Keratinocyte (primary cell): ENCODE data around the gene RIT2. TPM values are rescaled to one million over a fixed set of nuclear protein-coding genes. Genes with fewer than 3 reads are reported as not detected.

ENCODE experiments used
- DNase-seq: peaks from one replicate; pipeline ENCODE4 v3.0.0-alpha.2; 2011; ENCODE audit warnings: low read depth, missing footprints, low spot score
- FAIRE-seq: peaks from 2 replicates; lab custom pipeline; 2011; peaks lifted over from hg19 to GRCh38; lab: Jason Lieb, UNC
- H2AFZ ChIP-seq: 2 replicates; pipeline ENCODE4 v1.6.0; 2012; ENCODE audit warnings: low read length, control low read depth, inconsistent platforms; ENCODE audit not compliant: control insufficient read depth
- H3K27ac ChIP-seq: 2 replicates; pipeline ENCODE4 v1.5.1; 2011; ENCODE audit warnings: low read length; ENCODE audit not compliant: control insufficient read depth, insufficient read depth
- H3K27me3 ChIP-seq: 3 replicates; pipeline ENCODE4 v1.6.0; 2011; ENCODE audit warnings: low read length; ENCODE audit not compliant: control insufficient read depth, insufficient read depth; ENCODE audit errors: extremely low read depth
- H3K36me3 ChIP-seq, 2 experiments: 2 replicates in 1 of 2; 3 replicates in 1 of 2; pipeline ENCODE4 v1.5.1; 2011; ENCODE audit warnings: low read length in 2 of 2, mild to moderate bottlenecking in 1 of 2; ENCODE audit not compliant: control insufficient read depth in 2 of 2, insufficient read depth in 2 of 2; ENCODE audit errors: extremely low read depth in 1 of 2
- H3K4me1 ChIP-seq: 3 replicates; pipeline ENCODE4 v1.5.1; 2011; ENCODE audit warnings: low read length; ENCODE audit not compliant: control insufficient read depth, insufficient read depth; ENCODE audit errors: extremely low read depth
- H3K4me2 ChIP-seq: 3 replicates; pipeline ENCODE4 v1.6.0; 2011; ENCODE audit warnings: low read depth, low read length; ENCODE audit not compliant: control insufficient read depth, insufficient read depth; ENCODE audit errors: extremely low read depth
- H3K4me3 ChIP-seq, 3 experiments: fragments of 200-600 bp in 1 of 3; sonication (generic) in 1 of 3; 2 replicates in 2 of 3; 3 replicates in 1 of 3; pipeline ENCODE4 v1.5.1; 2011 to 2016; ENCODE audit warnings: low read length in 3 of 3, mild to moderate bottlenecking in 3 of 3, control low read depth in 2 of 3, inconsistent platforms in 1 of 3, low read depth in 1 of 3, mixed read lengths in 1 of 3, mixed run types in 1 of 3, moderate library complexity in 1 of 3; ENCODE audit not compliant: control insufficient read depth in 2 of 3, insufficient read depth in 2 of 3; ENCODE audit errors: extremely low read depth in 1 of 3
- H3K79me2 ChIP-seq: 2 replicates; pipeline ENCODE4 v1.6.0; 2012; ENCODE audit warnings: low read length; ENCODE audit not compliant: control insufficient read depth, insufficient read depth
- H3K9ac ChIP-seq: 3 replicates; pipeline ENCODE4 v1.6.0; 2011; ENCODE audit warnings: low read length; ENCODE audit not compliant: control insufficient read depth, insufficient read depth; ENCODE audit errors: extremely low read depth
- H3K9me1 ChIP-seq: 3 replicates; pipeline ENCODE4 v1.6.0; 2011; ENCODE audit warnings: low read length; ENCODE audit not compliant: control insufficient read depth, insufficient read depth; ENCODE audit errors: extremely low read depth
- H3K9me3 ChIP-seq: 2 replicates; pipeline ENCODE4 v1.5.1; 2012; ENCODE audit warnings: low read depth, low read length; ENCODE audit not compliant: control insufficient read depth
- H4K20me1 ChIP-seq: 3 replicates; pipeline ENCODE4 v1.6.0; 2011; ENCODE audit warnings: low read length; ENCODE audit not compliant: control insufficient read depth, insufficient read depth; ENCODE audit errors: extremely low read depth
- EZH2 ChIP-seq: IDR thresholded peaks from one replicate; pipeline ENCODE4 v1.6.1; 2012; ENCODE audit warnings: inconsistent platforms, mild to moderate bottlenecking, low read length, moderate library complexity
- dilution Hi-C: fragments of 300-500 bp; cut with MboI; formaldehyde crosslinking; loops from one replicate; pipeline ENCODE4 v1.7.0; 2020; ENCODE audit warnings: low sequenced_read_pairs; ENCODE audit not compliant: extremely low pct_ligation_motif_present
- polyA plus RNA-seq, 5 experiments: library from polyadenylated mRNA; depleted of rRNA in 3 of 5; stranded (reverse) in 3 of 5; stranded (forward) in 1 of 5; unstranded in 1 of 5; fragments of >200 nt; gene quantifications; 1 replicate in 1 of 5; 2 replicates in 3 of 5; 3 replicates in 1 of 5; pipeline versions ENCODE4 v1.2.1 to v1.2.3, GENCODE V29; 2011 to 2012; ENCODE audit warnings: missing spikeins in 2 of 5, low read depth in 1 of 5, low replicate concordance in 1 of 5
- TF ChIP-seq, protein P1 (sequence below), 3 experiments: IDR thresholded peaks in 1 of 3; conservative IDR thresholded peaks in 1 of 3; optimal IDR thresholded peaks in 1 of 3; 2 replicates in 2 of 3; 3 replicates in 1 of 3; pipeline versions ENCODE3 to v1.5.1; 2011; ENCODE audit warnings: low read length in 3 of 3, mild to moderate bottlenecking in 3 of 3, moderate library complexity in 2 of 3, control low read depth in 1 of 3, inconsistent platforms in 1 of 3; ENCODE audit not compliant: insufficient read depth in 2 of 3; ENCODE audit errors: extremely low read depth in 1 of 3

Gene RIT2
- polyA plus RNA-seq, 1 donor (not counting 4 experiments of a cell fraction or from before 2014, with no cell fraction given), result not detected

DNA sequence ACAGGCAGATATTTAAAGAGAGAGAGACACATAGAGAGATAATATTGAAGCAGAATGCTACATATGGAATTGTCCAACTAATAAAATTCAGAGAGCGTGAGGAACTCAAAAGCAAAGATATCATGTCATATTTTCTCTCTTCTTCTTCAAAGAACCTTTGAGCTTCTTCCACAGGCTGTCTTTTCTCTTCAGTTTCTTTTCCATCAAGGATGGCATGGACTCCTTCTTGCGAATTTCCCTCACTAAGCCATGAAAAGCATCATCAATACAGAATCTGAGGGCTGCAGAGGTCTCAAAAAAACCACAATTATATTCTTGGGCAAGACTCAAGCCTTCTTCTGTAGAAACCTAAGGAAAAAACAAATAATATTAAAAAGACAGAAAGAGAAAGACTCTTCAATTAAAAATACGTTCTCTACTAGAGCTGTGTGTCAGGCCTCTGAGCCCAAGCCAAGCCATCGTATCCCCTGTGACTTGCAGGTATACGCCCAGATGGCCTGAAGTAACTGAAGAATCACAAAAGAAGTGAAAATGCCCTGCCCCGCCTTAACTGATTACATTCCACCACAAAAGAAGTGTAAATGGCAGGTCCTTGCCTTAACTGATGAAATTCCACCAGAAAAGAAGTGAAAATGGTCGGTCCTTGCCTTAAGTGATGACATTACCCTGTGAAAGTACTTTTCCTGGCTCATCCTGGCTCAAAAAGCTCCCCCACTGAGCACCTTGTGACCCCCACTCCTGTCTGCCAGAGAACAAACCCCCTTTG lies 371.9 kb downstream of the RIT2 start:
- H3K79me2 ChIP-seq, result no peaks in the 10 kb centered on the region
- no peak for FAIRE-seq
- no peak overlapping the region for H3K9ac ChIP-seq
- H3K36me3 ChIP-seq, result no peaks in the 10 kb centered on the region
- H2AFZ ChIP-seq, result no peak overlapping the region
- no peaks in the 10 kb centered on the region for H3K9me1 ChIP-seq
- H4K20me1 ChIP-seq, result no peaks in the 10 kb centered on the region
- H3K27ac ChIP-seq, result no peak overlapping the region
- H3K4me2 ChIP-seq, result no peak overlapping the region
- dilution Hi-C loops, result no loop called here
- H3K27me3 ChIP-seq, result no peaks in the 10 kb centered on the region
- H3K4me3 ChIP-seq, result no peak overlapping the region
- DNase-seq, result no peak
- no peaks in the 10 kb centered on the region for H3K9me3 ChIP-seq
- H3K4me1 ChIP-seq, result no peaks in the 10 kb centered on the region
- TF ChIP-seq EZH2, result no peak
- TF ChIP-seq, protein P1, sequence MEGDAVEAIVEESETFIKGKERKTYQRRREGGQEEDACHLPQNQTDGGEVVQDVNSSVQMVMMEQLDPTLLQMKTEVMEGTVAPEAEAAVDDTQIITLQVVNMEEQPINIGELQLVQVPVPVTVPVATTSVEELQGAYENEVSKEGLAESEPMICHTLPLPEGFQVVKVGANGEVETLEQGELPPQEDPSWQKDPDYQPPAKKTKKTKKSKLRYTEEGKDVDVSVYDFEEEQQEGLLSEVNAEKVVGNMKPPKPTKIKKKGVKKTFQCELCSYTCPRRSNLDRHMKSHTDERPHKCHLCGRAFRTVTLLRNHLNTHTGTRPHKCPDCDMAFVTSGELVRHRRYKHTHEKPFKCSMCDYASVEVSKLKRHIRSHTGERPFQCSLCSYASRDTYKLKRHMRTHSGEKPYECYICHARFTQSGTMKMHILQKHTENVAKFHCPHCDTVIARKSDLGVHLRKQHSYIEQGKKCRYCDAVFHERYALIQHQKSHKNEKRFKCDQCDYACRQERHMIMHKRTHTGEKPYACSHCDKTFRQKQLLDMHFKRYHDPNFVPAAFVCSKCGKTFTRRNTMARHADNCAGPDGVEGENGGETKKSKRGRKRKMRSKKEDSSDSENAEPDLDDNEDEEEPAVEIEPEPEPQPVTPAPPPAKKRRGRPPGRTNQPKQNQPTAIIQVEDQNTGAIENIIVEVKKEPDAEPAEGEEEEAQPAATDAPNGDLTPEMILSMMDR (optimal IDR thresholded peaks at IDR 0.05 in 1 of 3, IDR thresholded peaks at IDR 0.05 in 1 of 3, conservative IDR thresholded peaks at IDR 0.05 in 1 of 3; ENCODE audit: extremely low read depth in 1 of 3, insufficient read depth in 2 of 3, low read length in 3 of 3), result no peak

DNA sequence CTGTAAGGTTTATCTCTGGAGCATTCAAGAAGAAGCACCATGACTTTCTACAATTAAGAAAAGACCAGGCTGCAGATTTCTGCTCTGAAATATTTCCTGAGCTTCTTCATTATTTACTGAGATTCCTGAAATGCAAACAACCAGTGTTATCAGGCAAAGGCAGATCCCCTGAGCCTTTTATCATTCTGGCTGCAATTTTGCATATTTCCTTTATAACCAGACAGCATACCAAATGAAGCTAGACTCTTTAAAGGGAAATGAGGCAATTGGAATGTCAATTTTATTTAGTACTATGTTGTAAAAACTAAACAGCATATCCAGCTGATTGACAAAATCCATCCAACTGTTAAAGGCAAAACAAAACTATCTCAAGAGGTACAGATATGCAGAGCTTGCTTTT lies 372.5 kb downstream of the RIT2 start:
- Histone ChIP-seq H3K36me3 (no peaks in the 10 kb centered on the region), H3K27ac (no peak overlapping the region), H3K9ac (no peak overlapping the region), H4K20me1 (no peaks in the 10 kb centered on the region), H3K9me3 (no peaks in the 10 kb centered on the region), H3K27me3 (no peaks in the 10 kb centered on the region), H3K9me1 (no peaks in the 10 kb centered on the region), H3K4me1 (no peaks in the 10 kb centered on the region), H2AFZ (no peak overlapping the region), H3K79me2 (no peaks in the 10 kb centered on the region), H3K4me2 (no peak overlapping the region), H3K4me3 (no peak overlapping the region)
- no peak for FAIRE-seq
- no peak for DNase-seq
- no peak for TF ChIP-seq EZH2
- dilution Hi-C loops, result no loop called here
